Measurements from ENCODE around the gene GET4. TPM values are rescaled to one million over a fixed set of nuclear protein-coding genes. Genes with fewer than 3 reads are reported as not detected.
A peak's percentile ranks its signal among the peaks of the same experiment; 100 is the strongest.

Gene GET4
- total and polyA plus RNA-seq, 2 donors from 2014 or later: 44.8 to 80.8 TPM

DNA sequence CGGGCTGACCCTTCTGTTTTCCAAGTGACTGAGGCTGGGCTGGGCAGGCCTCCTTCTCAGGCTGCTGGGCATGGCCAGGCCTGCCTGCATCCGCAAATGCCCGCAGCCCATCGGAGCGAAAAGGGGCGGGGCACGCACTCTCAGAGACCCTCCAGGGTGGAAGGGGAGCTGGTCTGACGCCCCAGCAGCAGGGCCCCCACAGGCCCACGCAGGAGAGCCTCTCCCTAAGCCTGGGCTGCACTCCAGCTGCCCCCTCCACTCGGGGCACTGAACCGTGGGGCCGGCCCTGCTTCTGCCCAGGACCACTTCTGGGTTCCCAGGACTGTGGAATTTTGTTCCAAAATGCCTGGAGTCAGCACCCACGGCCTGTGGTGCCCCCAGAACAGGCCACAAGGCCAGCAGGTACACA lies 68.8 kb downstream of the GET4 start:
- H3K27ac ChIP-seq (ENCODE audit: low read depth in 2 of 2, low read length in 2 of 2): peak overlapping the region; percentile 95 to 96
- intact Hi-C loops (cut with DNase I): no loop called here
- TF ChIP-seq, protein P1, sequence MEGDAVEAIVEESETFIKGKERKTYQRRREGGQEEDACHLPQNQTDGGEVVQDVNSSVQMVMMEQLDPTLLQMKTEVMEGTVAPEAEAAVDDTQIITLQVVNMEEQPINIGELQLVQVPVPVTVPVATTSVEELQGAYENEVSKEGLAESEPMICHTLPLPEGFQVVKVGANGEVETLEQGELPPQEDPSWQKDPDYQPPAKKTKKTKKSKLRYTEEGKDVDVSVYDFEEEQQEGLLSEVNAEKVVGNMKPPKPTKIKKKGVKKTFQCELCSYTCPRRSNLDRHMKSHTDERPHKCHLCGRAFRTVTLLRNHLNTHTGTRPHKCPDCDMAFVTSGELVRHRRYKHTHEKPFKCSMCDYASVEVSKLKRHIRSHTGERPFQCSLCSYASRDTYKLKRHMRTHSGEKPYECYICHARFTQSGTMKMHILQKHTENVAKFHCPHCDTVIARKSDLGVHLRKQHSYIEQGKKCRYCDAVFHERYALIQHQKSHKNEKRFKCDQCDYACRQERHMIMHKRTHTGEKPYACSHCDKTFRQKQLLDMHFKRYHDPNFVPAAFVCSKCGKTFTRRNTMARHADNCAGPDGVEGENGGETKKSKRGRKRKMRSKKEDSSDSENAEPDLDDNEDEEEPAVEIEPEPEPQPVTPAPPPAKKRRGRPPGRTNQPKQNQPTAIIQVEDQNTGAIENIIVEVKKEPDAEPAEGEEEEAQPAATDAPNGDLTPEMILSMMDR (IDR thresholded peaks at IDR 0.05; ENCODE audit: borderline replicate concordance, extremely low read depth, insufficient read depth): no peak
- peaks cover 0 to 10% (median 0%) of the 10 kb centered on the region in 3 donors for H3K4me1 ChIP-seq (ENCODE audit: control insufficient read depth in 2 of 3, insufficient read depth in 2 of 3, low read depth in 1 of 3, low read length in 3 of 3)
- no peaks in the 10 kb centered on the region for H3K27me3 ChIP-seq (ENCODE audit: control insufficient read depth, insufficient read depth, low read length)
- DNase-seq (peak; percentile 83 to 91 (median 86)), FAIRE-seq (no peak)
- peaks cover 0 to 6% (median 0%) of the 10 kb centered on the region in 3 donors for H3K9me3 ChIP-seq (ENCODE audit: control insufficient read depth in 2 of 3, insufficient read depth in 1 of 3, low read length in 3 of 3)
- H3K9ac ChIP-seq (ENCODE audit: low read length in 3 of 3): peak overlapping the region in 1 of 3 donors; percentile 67
- H3K36me3 ChIP-seq (ENCODE audit: control insufficient read depth in 2 of 3, insufficient read depth in 3 of 3, low read length in 3 of 3): no peaks in the 10 kb centered on the region
- peak overlapping the region in 1 of 3 donors; percentile 32 for H3K4me3 ChIP-seq (ENCODE audit: low read length in 3 of 3)

DNA sequence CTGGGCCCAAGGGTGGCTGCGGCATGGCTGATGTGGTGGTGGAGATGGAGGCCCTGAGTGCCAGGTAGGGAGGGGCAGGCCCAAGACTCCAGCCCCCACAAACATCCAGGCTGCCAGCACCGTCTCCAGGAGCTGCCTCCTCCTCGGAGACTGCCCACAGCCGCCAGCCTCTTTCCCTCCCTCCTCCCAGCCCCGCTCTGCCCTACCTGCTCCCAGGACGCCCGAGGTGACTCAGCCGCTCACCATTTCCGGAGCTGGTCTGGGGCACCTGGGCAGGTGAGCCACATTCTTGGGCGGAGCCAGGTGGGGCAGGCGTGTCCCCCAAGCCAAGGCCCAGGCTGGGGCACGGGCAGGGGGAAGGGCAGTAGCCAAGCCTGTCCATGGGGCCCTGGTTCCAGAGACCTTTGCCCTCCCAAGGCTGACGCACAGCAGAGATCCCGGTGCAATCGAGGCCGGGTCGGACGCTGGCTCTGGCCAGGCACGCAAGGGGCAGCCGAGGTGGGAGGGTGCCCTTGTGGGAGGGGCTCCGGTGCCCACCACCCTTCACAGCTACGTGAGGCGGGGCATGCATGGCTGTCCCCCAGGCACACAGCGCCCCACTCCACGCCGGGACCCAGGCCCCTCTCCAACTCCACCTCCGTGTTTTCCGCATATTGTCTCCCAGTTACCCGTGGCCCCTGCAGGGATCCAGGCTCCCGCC lies 69.4 kb downstream of the GET4 start:
- TF ChIP-seq, protein P1 (IDR thresholded peaks at IDR 0.05; ENCODE audit: borderline replicate concordance, extremely low read depth, insufficient read depth): no peak
- DNase-seq (peak; percentile 85 to 98 (median 88)), FAIRE-seq (no peak)
- Histone ChIP-seq H3K27me3 (ENCODE audit: control insufficient read depth, insufficient read depth, low read length) (no peaks in the 10 kb centered on the region), H3K27ac (ENCODE audit: low read depth in 2 of 2, low read length in 2 of 2) (peak overlapping the region; percentile 95 to 96), H3K9me3 (ENCODE audit: control insufficient read depth in 2 of 3, insufficient read depth in 1 of 3, low read length in 3 of 3) (peaks cover 0 to 4% (median 0%) of the 10 kb centered on the region in 3 donors), H3K4me1 (ENCODE audit: control insufficient read depth in 2 of 3, insufficient read depth in 2 of 3, low read depth in 1 of 3, low read length in 3 of 3) (peaks cover 0 to 10% (median 0%) of the 10 kb centered on the region in 3 donors), H3K36me3 (ENCODE audit: control insufficient read depth in 2 of 3, insufficient read depth in 3 of 3, low read length in 3 of 3) (no peaks in the 10 kb centered on the region), H3K9ac (ENCODE audit: low read length in 3 of 3) (peak overlapping the region in 1 of 3 donors; percentile 44), H3K4me3 (ENCODE audit: low read length in 3 of 3) (peak overlapping the region in 1 of 3 donors; percentile 32)
- intact Hi-C loops (cut with DNase I): no loop called here

Other genes with a start within 250 kb of the GET4 start
- 29.7 TPM for gene DNAAF5, start 149.9 kb upstream of the GET4 start, total RNA-seq
- gene DNAAF5, start 149.9 kb upstream of the GET4 start, polyA plus RNA-seq (ENCODE audit: insufficient read depth, low read depth, low replicate concordance): 11.6 TPM
- 15.9 TPM for gene PRKAR1B, start 149.3 kb upstream of the GET4 start, total RNA-seq
- gene PRKAR1B, start 149.3 kb upstream of the GET4 start, polyA plus RNA-seq (ENCODE audit: insufficient read depth, low read depth, low replicate concordance): 21.4 TPM
- 168 TPM for gene SUN1, start 44.1 kb upstream of the GET4 start, total RNA-seq
- 40.4 TPM for gene SUN1, start 44.1 kb upstream of the GET4 start, polyA plus RNA-seq (ENCODE audit: insufficient read depth, low read depth, low replicate concordance)
- gene ADAP1, start 78.1 kb downstream of the GET4 start, total RNA-seq: 48.2 TPM
- 36.4 TPM for gene ADAP1, start 78.1 kb downstream of the GET4 start, polyA plus RNA-seq (ENCODE audit: insufficient read depth, low read depth, low replicate concordance)
- 14.7 TPM for gene COX19, start 99.0 kb downstream of the GET4 start, total RNA-seq
- gene COX19, start 99.0 kb downstream of the GET4 start, polyA plus RNA-seq (ENCODE audit: insufficient read depth, low read depth, low replicate concordance): 4.8 TPM
- 0.13 TPM for gene CYP2W1, start 106.6 kb downstream of the GET4 start, total RNA-seq
- 0.17 TPM for gene CYP2W1, start 106.6 kb downstream of the GET4 start, polyA plus RNA-seq (ENCODE audit: insufficient read depth, low read depth, low replicate concordance)
- gene GPR146, start 168.0 kb downstream of the GET4 start, total RNA-seq: 10.3 TPM
- gene GPR146, start 168.0 kb downstream of the GET4 start, polyA plus RNA-seq (ENCODE audit: insufficient read depth, low read depth, low replicate concordance): 7.6 TPM
- gene GPER1, start 211.6 kb downstream of the GET4 start, total RNA-seq: 5.2 TPM
- gene GPER1, start 211.6 kb downstream of the GET4 start, polyA plus RNA-seq (ENCODE audit: insufficient read depth, low read depth, low replicate concordance): 4.8 TPM

All from kidney (tissue), 14 donors.